RWPE1 (cell line): ENCODE measurements around the gene GFER.

Source experiments
- CTCF ChIA-PET: fragments of 350-600 bp; sonication (Branson Sonifier 250); formaldehyde crosslinking; extraction: SDS; loops from one replicate; lab custom pipeline; 2021; lab: Yijun Ruan, JAX
- POLR2A ChIA-PET: fragments of 400-600 bp; formaldehyde crosslinking; extraction: SDS; loops from one replicate; lab custom pipeline; 2020; ENCODE audit warnings: antibody characterized with exemption; ENCODE audit not compliant: low non-redundant PET; lab: Yijun Ruan, JAX
- DNase-seq: peaks from one replicate; pipeline ENCODE4 v3.0.0; 2012; ENCODE audit warnings: low spot score
- H3K27ac ChIP-seq: fragments of 450-650 bp; 2 replicates; pipeline ENCODE4 v1.5.1; 2017
- TF ChIP-seq, protein P1 (sequence below): fragments of 450-650 bp; conservative IDR thresholded peaks from 2 replicates; pipeline ENCODE4 v1.5.1; 2017; ENCODE audit warnings: low read depth, mild to moderate bottlenecking

GFER gene

DNA sequence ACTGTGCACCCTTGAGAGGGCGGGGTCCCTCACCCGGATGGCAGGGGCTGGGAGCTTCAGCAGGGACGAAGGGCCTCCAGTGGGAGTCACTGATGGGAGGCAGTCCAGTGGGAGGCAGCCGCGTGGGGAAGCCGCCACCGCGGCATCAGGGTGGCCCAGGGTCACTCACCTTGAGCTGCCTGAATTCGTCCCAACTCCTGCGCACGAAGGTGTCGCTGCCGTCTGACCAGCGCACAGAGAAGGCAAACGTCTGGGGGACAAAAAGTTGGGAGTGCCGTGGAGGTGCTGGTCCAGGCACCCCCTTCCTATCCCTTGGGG, 3.3 kb upstream of the GFER start:
- TF ChIP-seq, protein P1, sequence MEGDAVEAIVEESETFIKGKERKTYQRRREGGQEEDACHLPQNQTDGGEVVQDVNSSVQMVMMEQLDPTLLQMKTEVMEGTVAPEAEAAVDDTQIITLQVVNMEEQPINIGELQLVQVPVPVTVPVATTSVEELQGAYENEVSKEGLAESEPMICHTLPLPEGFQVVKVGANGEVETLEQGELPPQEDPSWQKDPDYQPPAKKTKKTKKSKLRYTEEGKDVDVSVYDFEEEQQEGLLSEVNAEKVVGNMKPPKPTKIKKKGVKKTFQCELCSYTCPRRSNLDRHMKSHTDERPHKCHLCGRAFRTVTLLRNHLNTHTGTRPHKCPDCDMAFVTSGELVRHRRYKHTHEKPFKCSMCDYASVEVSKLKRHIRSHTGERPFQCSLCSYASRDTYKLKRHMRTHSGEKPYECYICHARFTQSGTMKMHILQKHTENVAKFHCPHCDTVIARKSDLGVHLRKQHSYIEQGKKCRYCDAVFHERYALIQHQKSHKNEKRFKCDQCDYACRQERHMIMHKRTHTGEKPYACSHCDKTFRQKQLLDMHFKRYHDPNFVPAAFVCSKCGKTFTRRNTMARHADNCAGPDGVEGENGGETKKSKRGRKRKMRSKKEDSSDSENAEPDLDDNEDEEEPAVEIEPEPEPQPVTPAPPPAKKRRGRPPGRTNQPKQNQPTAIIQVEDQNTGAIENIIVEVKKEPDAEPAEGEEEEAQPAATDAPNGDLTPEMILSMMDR = no peak
- no peak for DNase-seq
- H3K27ac ChIP-seq = no peak overlapping the region; the same call in 1 of the 2 replicates
- CTCF ChIA-PET = no interaction called here
- POLR2A ChIA-PET = interaction anchor here (0.6 kb wide), 1 partner anchor 37 kb away, joined by 3 read pairs; no protein-coding TSS in a partner anchor

DNA sequence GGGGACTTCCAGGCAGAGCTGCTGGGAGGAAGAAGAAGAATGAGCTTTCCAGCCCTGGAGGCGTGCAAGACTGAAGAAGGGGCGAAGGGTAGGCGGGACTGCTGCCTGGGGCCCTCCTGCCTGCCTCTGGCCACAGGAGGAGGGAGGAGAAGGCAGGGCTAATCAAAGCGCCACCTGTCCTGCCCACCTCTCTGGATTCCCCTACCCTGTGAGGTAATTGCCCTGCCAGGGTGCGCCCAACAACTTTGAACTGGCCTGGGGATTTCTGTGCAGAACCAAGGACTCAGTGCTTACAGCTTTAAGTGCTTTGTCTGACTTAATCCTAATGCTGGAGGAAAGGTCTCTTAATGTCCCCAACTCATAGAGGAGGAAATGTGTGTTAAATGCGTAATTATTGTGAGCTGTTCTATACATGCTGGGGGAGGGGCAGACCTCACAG, 2.6 kb upstream of the GFER start, which contains the start of gene NOXO1:
NOXO1 (minus strand) TSS at position 72 of the 439 bp plus-strand sequence. CDS start 290 bp downstream, outside the sequence.
- TF ChIP-seq, protein P1 = no peak
- DNase-seq = no peak
- ChIA-PET POLR2A (interaction anchor here (0.6 kb wide), 2 partner anchors 36 to 37 kb away, joined by 3 to 5 read pairs; no protein-coding TSS in a partner anchor), CTCF (interaction anchor here (0.6 kb wide), 1 partner anchor 491 kb away, joined by 3 read pairs; no protein-coding TSS in a partner anchor)
- peak within 1 kb of the TSS; percentile 74 for H3K27ac ChIP-seq

DNA sequence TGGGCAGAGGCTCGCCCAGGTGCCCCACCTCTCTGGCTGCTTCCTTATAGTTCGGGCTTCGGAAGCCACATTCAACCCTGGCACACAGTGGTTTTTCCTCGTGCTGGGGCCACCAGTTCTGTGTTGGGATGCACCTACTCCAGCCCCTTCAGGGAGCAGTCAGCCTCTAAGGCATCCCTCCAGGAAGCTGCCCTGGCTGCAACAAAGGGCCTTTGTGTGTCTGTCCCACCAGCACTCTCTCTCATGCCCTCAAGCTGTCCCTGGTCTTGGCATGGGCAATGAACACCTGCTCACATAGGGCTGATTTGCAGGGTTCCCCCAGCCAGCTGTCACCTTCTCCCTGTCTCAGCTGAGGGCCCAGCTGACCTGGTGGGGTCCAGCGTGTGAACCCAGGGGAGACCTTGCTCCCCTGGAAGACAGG, 2.0 kb upstream of the GFER start:
- TF ChIP-seq, protein P1 = no peak
- CTCF ChIA-PET = interaction anchor here (0.7 kb wide), 1 partner anchor 21 kb away, joined by 3 read pairs; no protein-coding TSS in a partner anchor
- peak overlapping the region; percentile 49 for H3K27ac ChIP-seq
- DNase-seq = no peak
- POLR2A ChIA-PET = no interaction called here

DNA sequence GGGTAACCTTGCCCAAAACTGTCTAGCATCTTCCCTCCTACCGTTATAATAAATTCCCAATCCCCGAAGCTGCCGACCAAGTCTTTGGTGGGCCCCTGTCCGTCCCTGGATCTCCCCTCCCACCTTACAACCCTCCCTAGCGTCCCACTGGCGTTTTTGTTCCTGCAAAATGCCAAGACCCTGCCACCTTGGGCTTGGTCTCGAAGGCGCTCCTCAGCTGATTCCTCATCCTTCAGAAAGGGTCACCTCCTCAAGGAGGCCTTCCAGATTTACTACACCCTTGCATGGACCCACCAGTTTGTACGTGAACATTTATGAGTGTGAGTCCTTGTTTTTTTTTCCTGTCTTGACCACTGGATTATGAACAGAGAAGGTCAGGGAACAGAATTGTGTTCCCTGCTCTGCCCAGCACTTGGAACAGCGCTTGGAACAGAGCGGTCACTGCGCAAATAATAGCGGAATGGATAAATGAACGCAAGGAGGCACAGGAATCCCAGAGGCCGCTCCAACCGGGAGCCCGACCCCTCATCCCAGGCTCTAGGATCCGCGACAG, 926 bp upstream of the GFER start:
- ChIA-PET POLR2A (no interaction called here), CTCF (interaction anchor here (0.7 kb wide), 1 partner anchor 20 kb away, joined by 3 read pairs; no protein-coding TSS in a partner anchor)
- TF ChIP-seq, protein P1 = no peak
- DNase-seq = no peak
- peak overlapping the region; percentile 73 for H3K27ac ChIP-seq

DNA sequence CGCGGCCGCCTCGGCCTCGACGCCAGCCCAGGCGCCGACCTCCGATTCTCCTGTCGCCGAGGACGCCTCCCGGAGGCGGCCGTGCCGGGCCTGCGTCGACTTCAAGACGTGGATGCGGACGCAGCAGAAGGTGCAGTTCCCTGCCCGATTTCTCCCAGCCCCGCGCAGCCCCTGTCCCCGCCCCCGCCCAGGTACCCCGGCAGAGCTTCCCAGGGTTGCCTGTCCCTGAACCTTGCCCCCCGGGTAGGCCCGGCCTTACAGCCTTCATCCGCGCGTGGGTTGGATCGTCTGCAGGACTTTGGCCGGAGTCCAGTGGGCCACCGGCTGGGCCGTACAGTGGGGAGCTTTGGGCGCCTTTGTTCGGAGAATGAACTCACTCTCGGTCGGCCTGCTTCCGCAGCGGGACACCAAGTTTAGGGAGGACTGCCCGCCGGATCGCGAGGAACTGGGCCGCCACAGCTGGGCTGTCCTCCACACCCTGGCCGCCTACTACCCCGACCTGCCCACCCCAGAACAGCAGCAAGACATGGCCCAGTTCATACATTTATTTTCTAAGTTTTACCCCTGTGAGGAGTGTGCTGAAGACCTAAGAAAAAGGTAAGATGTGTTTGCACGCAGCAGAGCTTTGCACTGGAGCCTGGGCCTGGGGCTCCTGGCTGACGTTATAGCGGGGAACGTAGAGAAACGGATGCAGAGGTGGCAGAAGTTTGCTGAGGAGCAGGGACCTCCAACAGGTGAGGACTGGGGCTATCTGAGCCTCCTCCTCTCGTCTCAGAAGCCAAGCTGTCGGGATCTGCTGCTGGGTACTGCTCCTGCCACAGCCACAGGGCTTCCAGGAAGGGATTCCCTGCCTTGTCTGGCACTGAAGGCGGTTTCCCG, 593 bp downstream of the GFER start:
- no peak for DNase-seq
- POLR2A ChIA-PET = interaction anchor here (0.6 to 0.7 kb wide), 3 partner anchors 19 to 221 kb away, joined by 3 read pairs; no protein-coding TSS in a partner anchor
- TF ChIP-seq, protein P1 = no peak
- CTCF ChIA-PET = interaction anchor here (0.6 to 1.6 kb wide), 3 partner anchors 8 to 228 kb away, joined by 3 to 4 read pairs (median 3); no protein-coding TSS in a partner anchor
- H3K27ac ChIP-seq = peak overlapping the region; percentile 73

DNA sequence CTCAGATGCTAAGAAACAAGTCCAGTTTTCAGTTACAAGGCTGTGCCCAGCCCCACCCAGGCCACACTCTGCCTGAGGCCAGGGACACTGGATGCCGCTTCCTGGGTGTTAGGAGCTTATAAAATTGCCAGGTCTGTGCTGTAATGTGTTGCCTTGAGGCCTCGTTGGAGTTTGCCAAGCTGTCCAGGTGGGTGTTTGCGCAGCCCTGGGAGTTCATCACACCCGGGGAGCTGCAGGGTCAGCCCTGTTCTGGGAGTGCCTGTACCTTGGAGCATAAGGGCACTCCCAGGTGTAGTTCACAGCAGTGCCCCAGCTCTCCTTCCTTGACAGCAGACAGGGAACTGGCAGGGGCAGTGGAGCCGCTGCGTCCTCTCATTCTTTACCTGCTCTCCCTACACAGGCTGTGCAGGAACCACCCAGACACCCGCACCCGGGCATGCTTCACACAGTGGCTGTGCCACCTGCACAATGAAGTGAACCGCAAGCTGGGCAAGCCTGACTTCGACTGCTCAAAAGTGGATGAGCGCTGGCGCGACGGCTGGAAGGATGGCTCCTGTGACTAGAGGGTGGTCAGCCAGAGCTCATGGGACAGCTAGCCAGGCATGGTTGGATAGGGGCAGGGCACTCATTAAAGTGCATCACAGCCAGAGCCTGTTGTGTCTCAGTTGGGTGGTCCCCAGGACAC, 1.6 kb downstream of the GFER start:
- TF ChIP-seq, protein P1 = no peak
- ChIA-PET CTCF (interaction anchor here (0.6 to 1.6 kb wide), 2 partner anchors 37 to 155 kb away, joined by 3 to 4 read pairs; no protein-coding TSS in a partner anchor), POLR2A (interaction anchor here (0.6 to 0.7 kb wide), 2 partner anchors 23 to 220 kb away, joined by 3 read pairs; no protein-coding TSS in a partner anchor)
- H3K27ac ChIP-seq = peak overlapping the region; percentile 73
- DNase-seq = no peak
